WERI-Rb-1 (cell line): Measurements from ENCODE around the gene PROB1.

ENCODE experiments used
- DNase-seq: peaks from one replicate; pipeline ENCODE4 v3.0.0-alpha.2; 2020
- H3K27ac ChIP-seq: fragments of 250-450 bp; sonication (Bioruptor Pico); 2 replicates; pipeline ENCODE4 v1.5.1; 2020; ENCODE audit warnings: mild to moderate bottlenecking, moderate library complexity
- H3K27me3 ChIP-seq: fragments of 250-450 bp; sonication (Bioruptor Pico); 2 replicates; pipeline ENCODE4 v1.5.1; 2021; ENCODE audit warnings: mild to moderate bottlenecking, low read depth, moderate library complexity; ENCODE audit not compliant: insufficient read depth, severe bottlenecking
- H3K36me3 ChIP-seq: fragments of 250-450 bp; sonication (Bioruptor Pico); 2 replicates; pipeline ENCODE4 v1.5.1; 2020; ENCODE audit warnings: mild to moderate bottlenecking, moderate library complexity
- H3K4me3 ChIP-seq: 2 replicates; pipeline ENCODE4 v1.5.1; 2011; ENCODE audit warnings: low read depth, mild to moderate bottlenecking, control low read depth, low read length
- H3K9me3 ChIP-seq: fragments of 250-450 bp; sonication (Bioruptor Pico); 2 replicates; pipeline ENCODE4 v1.5.1; 2021; ENCODE audit warnings: mild to moderate bottlenecking, moderate library complexity; ENCODE audit not compliant: severe bottlenecking
- TF ChIP-seq, protein P1 (sequence below): IDR thresholded peaks from 2 replicates; pipeline ENCODE4 v1.5.1; 2011; ENCODE audit warnings: low read depth, mild to moderate bottlenecking, control low read depth, inconsistent platforms, low read length

PROB1 gene

DNA sequence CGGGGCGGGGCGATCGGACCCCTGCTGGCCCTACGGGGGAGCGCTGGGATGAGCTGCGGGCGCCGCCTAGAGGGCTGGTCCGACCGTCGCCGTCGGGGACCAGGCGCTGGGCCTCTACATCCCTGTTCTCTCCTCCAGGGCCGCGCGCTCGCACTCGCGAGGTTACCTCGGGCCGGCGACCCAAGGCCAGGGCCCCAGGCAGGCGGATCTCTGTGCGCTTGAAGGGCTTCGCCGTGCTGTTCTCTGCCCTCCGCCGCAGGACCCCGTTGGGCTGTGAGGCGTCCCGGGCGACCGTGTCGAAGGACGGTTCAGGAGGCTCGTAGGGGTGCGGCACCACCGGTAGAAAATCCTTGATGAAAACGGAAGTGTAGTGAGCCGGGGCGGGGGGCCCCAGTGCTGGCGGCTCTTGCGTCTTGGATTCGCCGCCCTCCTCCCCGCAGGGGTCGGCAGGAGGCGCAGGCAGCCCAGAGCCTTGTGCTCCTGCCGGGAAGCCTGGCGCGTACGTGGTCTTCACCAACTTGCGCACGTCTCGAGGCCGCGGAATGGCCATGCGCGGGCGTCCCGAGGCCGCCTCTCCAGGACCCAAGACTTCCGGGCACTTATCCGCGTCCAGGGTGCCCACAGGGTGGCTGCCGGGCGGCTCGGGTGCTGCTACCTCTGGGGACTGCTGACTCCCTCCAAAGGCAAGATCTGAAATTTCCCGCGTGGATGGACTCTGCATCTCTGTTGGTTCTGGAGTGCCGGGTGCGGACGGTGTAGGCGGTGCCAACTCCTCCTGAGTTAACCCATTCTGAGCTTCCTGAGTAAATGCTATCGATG lies 2.0 kb downstream of the PROB1 start:
- Histone ChIP-seq H3K4me3 (no peak overlapping the region), H3K36me3 (no peaks in the 10 kb centered on the region), H3K9me3 (peaks cover 5% of the 10 kb centered on the region), H3K27me3 (no peaks in the 10 kb centered on the region), H3K27ac (no peak overlapping the region)
- TF ChIP-seq, protein P1, sequence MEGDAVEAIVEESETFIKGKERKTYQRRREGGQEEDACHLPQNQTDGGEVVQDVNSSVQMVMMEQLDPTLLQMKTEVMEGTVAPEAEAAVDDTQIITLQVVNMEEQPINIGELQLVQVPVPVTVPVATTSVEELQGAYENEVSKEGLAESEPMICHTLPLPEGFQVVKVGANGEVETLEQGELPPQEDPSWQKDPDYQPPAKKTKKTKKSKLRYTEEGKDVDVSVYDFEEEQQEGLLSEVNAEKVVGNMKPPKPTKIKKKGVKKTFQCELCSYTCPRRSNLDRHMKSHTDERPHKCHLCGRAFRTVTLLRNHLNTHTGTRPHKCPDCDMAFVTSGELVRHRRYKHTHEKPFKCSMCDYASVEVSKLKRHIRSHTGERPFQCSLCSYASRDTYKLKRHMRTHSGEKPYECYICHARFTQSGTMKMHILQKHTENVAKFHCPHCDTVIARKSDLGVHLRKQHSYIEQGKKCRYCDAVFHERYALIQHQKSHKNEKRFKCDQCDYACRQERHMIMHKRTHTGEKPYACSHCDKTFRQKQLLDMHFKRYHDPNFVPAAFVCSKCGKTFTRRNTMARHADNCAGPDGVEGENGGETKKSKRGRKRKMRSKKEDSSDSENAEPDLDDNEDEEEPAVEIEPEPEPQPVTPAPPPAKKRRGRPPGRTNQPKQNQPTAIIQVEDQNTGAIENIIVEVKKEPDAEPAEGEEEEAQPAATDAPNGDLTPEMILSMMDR = no peak
- no peak for DNase-seq

DNA sequence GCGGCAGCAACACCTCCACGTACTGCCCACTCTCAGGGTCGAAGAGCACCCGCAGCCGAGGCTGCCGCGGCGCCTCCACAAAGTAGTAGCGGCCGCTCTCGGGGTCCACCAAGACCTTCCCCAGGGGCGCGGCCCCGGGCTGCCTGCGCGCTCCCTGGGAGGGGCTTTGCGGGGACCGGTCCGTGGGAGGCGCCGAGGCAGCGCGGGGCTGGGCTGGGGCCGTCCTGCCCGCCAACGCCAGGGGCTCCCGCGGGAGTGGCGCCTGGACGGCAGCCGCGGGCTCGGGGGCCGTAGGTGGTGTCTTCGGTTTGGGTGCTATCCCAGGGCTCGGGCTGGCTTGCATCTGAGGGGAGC lies 2.6 kb downstream of the PROB1 start:
- no peaks in the 10 kb centered on the region for H3K27me3 ChIP-seq
- no peak overlapping the region for H3K4me3 ChIP-seq
- no peak for DNase-seq
- H3K36me3 ChIP-seq = no peaks in the 10 kb centered on the region
- no peak overlapping the region for H3K27ac ChIP-seq
- H3K9me3 ChIP-seq = peaks cover 5% of the 10 kb centered on the region
- TF ChIP-seq, protein P1 = no peak

DNA sequence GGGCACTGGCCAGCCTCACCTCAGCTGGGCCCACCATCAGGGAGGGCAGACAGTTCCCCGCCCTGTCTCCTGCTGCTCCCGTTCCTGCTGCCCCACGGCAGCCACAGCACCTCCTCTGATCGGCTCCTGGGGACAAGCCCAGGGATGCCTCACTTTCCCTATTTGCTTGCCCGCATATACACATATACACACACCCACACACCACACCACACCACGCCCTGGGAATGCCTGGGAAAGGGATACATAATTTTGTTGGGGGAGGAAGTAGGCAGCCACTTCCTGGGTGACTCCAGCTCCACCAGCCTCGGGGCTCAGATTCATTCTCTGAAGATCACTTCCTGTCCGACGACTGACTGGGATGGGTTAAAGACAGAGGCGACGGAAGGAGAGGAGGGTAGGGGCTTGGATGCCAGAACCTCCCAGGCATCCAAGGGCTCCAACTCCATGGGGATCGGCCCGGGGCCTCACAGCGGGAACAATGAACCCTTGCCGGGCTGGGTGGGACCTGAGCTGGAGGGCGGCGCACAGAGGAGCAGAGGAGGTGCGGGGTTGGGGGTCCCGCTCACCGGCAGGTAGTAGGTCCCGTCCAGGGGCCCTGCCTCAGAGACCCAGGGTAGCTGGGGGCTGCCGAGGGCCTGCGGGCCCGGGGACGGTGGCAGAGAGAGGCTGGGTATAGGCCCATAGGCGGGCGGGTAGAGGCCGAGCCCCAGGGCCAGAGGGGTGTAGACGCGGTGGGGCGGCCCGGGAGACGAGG lies 3.2 kb downstream of the PROB1 start:
- peaks cover 5% of the 10 kb centered on the region for H3K9me3 ChIP-seq
- no peak for DNase-seq
- TF ChIP-seq, protein P1 = no peak
- H3K36me3 ChIP-seq = no peaks in the 10 kb centered on the region
- no peak overlapping the region for H3K4me3 ChIP-seq
- H3K27ac ChIP-seq = no peak overlapping the region
- H3K27me3 ChIP-seq = no peaks in the 10 kb centered on the region

DNA sequence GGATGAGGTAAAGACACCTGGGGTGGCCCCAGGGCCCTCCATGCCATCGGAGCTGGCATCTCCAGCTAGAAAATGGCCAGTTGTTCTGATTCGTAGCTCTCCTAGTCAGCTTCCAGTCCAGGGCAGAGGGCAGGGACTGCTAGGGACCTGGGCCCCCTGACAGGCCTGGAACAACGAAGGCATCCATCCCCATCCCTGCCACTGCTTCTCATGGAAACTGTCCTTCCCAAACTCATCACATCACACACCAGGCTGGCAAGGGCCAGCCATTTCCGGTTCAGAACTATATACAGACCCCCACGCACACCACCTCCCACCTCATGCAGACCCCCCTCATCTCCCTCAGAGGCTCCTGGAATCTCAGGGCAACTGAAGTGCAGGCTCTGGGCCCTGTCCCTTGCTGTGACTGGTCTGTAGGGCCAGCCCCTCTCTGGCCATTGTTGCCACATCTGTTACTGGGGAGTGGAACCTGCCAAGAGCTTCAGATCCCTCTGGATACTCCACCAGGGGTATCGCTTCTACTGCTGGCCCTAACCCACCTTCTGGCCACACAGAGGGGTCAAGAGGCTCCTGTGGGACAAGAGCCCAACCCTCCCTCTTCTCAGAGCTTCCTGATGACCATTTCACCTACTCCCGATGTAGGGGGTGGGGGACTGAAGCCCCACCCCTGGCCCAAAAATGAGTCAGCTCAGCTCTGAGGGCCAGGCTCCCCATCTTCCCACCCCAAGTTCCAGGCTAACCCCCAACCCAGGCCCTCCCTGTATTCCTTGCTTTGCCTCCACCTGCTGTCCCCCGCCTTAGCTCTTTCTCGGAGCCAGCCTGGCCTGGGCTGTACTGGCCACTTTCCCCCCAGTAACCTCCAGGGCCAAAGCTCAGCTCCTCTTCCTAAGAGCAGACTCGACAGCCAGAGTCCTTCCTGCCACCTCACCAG lies 4.0 kb downstream of the PROB1 start:
- Histone ChIP-seq H3K27me3 (no peaks in the 10 kb centered on the region), H3K27ac (no peak overlapping the region), H3K4me3 (no peak overlapping the region), H3K9me3 (peaks cover 5% of the 10 kb centered on the region), H3K36me3 (no peaks in the 10 kb centered on the region)
- TF ChIP-seq, protein P1 = no peak
- DNase-seq = no peak

DNA sequence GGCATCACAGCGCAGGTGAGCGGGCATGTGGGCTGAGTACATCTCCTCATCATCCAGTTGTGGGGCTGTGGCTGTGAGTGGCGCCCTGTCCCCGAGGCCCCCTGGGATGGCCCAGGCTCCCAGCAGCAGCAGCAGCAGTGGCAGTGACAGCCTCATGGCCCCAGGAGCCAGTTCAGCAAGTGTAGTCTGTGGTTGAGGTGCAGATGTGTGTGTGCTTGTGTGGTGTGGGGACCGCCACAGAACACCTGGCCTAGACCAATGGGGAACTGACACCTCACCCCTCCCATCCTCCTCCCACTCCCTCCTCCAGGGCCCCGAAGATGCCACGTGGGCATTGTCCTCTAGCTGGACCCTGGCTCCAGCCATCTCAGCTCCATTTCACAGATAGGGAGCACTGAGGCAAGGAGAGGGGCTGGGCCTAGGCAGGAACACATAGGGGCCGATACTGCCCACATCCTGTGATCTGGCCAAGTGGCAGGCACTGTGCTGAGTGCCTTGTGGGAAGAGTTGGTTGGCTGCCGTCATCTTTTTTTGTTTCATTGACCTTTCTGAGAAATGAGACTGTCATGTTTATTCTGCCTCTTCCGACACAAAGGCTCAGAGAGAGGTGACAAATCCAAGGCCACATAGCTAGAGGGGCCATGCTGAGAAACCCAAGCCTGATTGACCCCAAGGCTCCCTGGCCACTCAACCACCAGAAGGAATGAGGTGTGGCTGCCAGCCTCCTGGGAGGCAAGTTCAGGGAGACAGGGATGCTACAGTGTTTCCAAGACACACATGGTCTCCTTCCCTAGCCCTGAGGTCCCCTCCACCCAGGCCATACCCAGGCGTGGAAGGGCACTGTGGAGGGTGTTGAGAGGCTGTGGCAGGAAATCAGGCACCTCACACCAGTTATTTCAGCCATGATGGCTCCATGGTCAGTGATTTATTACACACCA lies 4.9 kb downstream of the PROB1 start, which contains the start of gene MZB1:
Gene MZB1 (minus strand): TSS at position 213 of the 938 bp plus-strand sequence. CDS start 57 bp downstream, at position 156.
- no peaks in the 10 kb centered on the region for H3K36me3 ChIP-seq
- no peak for DNase-seq
- no peak within 1 kb of the TSS for H3K27ac ChIP-seq
- H3K4me3 ChIP-seq = no peak within 1 kb of the TSS
- H3K27me3 ChIP-seq = no peaks in the 10 kb centered on the region
- H3K9me3 ChIP-seq = peaks cover 5% of the 10 kb centered on the region
- TF ChIP-seq, protein P1 = no peak
